Aorta (tissue), 5 donors: ENCODE results near the gene TOMM7. TPM values are rescaled to one million over a fixed set of nuclear protein-coding genes. Genes with fewer than 3 reads are reported as not detected.
"Not testable (repeated sequence)": the region's sequence is repeated elsewhere in the genome, so short reads cannot be mapped to it uniquely, and the experiment has no call there.

Experiments
- ATAC-seq: fragments of 200-7000 bp; cut with Tn5 transposase; one replicate; pipeline ENCODE4 v1.9.1; 2022; ENCODE audit warnings: moderate library complexity; ENCODE audit not compliant: low FRiP score
- DNase-seq, 2 donors: peaks; one replicate each; pipeline ENCODE4 v3.0.0-alpha.2; 2020
- H3K27ac ChIP-seq, 2 donors: one replicate each; pipeline ENCODE4 v1.5.1; 2013; ENCODE audit warnings: low read length in 2 of 2, mild to moderate bottlenecking in 2 of 2, moderate library complexity in 2 of 2, control low read depth in 1 of 2, inconsistent platforms in 1 of 2, low read depth in 1 of 2
- H3K27me3 ChIP-seq, 2 donors: one replicate each; pipeline ENCODE4 v1.6.1; 2013; ENCODE audit warnings: control low read depth in 1 of 2, low read length in 1 of 2, mild to moderate bottlenecking in 1 of 2, moderate library complexity in 1 of 2; ENCODE audit not compliant: insufficient read depth in 2 of 2, control insufficient read depth in 1 of 2
- H3K36me3 ChIP-seq, 2 donors: one replicate each; pipeline ENCODE4 v1.6.1; 2013; ENCODE audit warnings: control low read depth in 1 of 2, low read length in 1 of 2, mild to moderate bottlenecking in 1 of 2; ENCODE audit not compliant: insufficient read depth in 2 of 2, control insufficient read depth in 1 of 2
- H3K4me1 ChIP-seq, 2 donors: one replicate each; pipeline ENCODE4 v1.6.1; 2013; ENCODE audit warnings: low read length in 2 of 2, control low read depth in 1 of 2, mild to moderate bottlenecking in 1 of 2, moderate library complexity in 1 of 2; ENCODE audit not compliant: insufficient read depth in 2 of 2, control insufficient read depth in 1 of 2
- H3K4me3 ChIP-seq, 2 donors: one replicate each; pipeline ENCODE4 v1.5.1; 2013; ENCODE audit warnings: low read length in 2 of 2, control low read depth in 1 of 2, mild to moderate bottlenecking in 1 of 2
- H3K9me3 ChIP-seq: one replicate; pipeline ENCODE4 v1.6.1; 2013; ENCODE audit warnings: mild to moderate bottlenecking, low read length; ENCODE audit not compliant: control insufficient read depth
- WGBS, 2 donors: extraction: QIAGEN DNeasy Blood & Tissue Kit; methylation state at CpG; one replicate each; pipeline ENCODE4 v1.1.7; 2013; 5-methylcytosine and 5-hydroxymethylcytosine counted together
- intact Hi-C, 2 donors: fragments of 100-400 bp; cut with DNase I; formaldehyde crosslinking; loops; one replicate each; pipeline versions ENCODE4 v1.14.2 to v1.15.0; 2022
- polyA plus RNA-seq, 2 donors: library from polyadenylated mRNA; stranded (reverse); fragments of 200-250 nt; gene quantifications; one replicate each; pipeline ENCODE4 v1.2.3, GENCODE V29; 2013
- total RNA-seq, 2 donors: library from RNA; stranded (reverse); fragmentation: NEBNext Ultra II Directional; extraction: Animal tissue kit (Norgen Biotek cat#: 25700); gene quantifications; one replicate each; pipeline ENCODE4 v1.2.1, GENCODE V29; 2021
- donor health status: healthy with polysubstance abuse.
- donor health status: Bipolar disorder and iron deficiency.
- donor health status: DM: no; HTN: no; CAD: no.
- donor health status: DM: no; HTN: no; CAD: no.
- donor health status: DM: yes; HTN: yes; CAD: no.

Gene TOMM7
- total and polyA plus RNA-seq, 4 donors: 250 to 1,149 (median 450) TPM

GRCh38 chr7:22806752-22807151 is 15.9 kb downstream of the TOMM7 start:
- Histone ChIP-seq H3K36me3 (no peaks in the 10 kb centered on the region), H3K27me3 (no peaks in the 10 kb centered on the region), H3K27ac (no peak overlapping the region), H3K4me3 (no peak overlapping the region), H3K4me1 (no peaks in the 10 kb centered on the region), H3K9me3 (no peaks in the 10 kb centered on the region)
- no peak for ATAC-seq
- DNase-seq: no peak
- WGBS, 2 donors: 88 to 92% methylated on average over 4 of the region's 4 CpGs
- intact Hi-C loops: no loop called here

- no peak for DNase-seq
- no peaks in the 10 kb centered on the region for H3K27me3 ChIP-seq
- WGBS, 2 donors: 88 to 90% methylated on average over 2 of the region's 2 CpGs
- intact Hi-C loops: no loop called here
- no peaks in the 10 kb centered on the region for H3K9me3 ChIP-seq
- ATAC-seq: no peak
- no peak overlapping the region for H3K4me3 ChIP-seq
- H3K27ac ChIP-seq: no peak overlapping the region
- H3K36me3 ChIP-seq: no peaks in the 10 kb centered on the region
- no peaks in the 10 kb centered on the region for H3K4me1 ChIP-seq
Measured at GRCh38 chr7:22805227-22805626, 17.4 kb downstream of the TOMM7 start.

- H3K4me1 ChIP-seq, intact Hi-C loops, H3K27me3 ChIP-seq, H3K4me3 ChIP-seq, ATAC-seq, H3K27ac ChIP-seq, H3K36me3 ChIP-seq, DNase-seq, H3K9me3 ChIP-seq: not testable (repeated sequence)
- 84 to 89% methylated on average over 4 of the region's 4 CpGs for whole genome bisulfite sequencing, 2 donors
Measured at GRCh38 chr7:22802831-22803230, 19.8 kb downstream of the TOMM7 start.

GRCh38 chr7:22802426-22802825 is 20.2 kb downstream of the TOMM7 start:
- WGBS, 2 donors: 88 to 94% methylated on average over 4 of the region's 4 CpGs
- Histone ChIP-seq H3K27ac (no peak overlapping the region), H3K4me3 (no peak overlapping the region), H3K36me3 (no peaks in the 10 kb centered on the region), H3K9me3 (no peaks in the 10 kb centered on the region), H3K4me1 (no peaks in the 10 kb centered on the region), H3K27me3 (no peaks in the 10 kb centered on the region)
- ATAC-seq: no peak
- no peak for DNase-seq
- intact Hi-C loops: no loop called here

- Histone ChIP-seq H3K9me3 (no peaks in the 10 kb centered on the region), H3K36me3 (no peaks in the 10 kb centered on the region), H3K4me3 (no peak overlapping the region), H3K4me1 (no peaks in the 10 kb centered on the region), H3K27me3 (no peaks in the 10 kb centered on the region), H3K27ac (no peak overlapping the region)
- ATAC-seq (no peak), DNase-seq (no peak)
- intact Hi-C loops: no loop called here
- WGBS, 2 donors: 93 to 94% methylated on average over 4 of the region's 4 CpGs
Measured at GRCh38 chr7:22801912-22802311, 20.7 kb downstream of the TOMM7 start.

- H3K27ac ChIP-seq: no peak overlapping the region
- no peak overlapping the region for H3K4me3 ChIP-seq
- H3K4me1 ChIP-seq: no peaks in the 10 kb centered on the region
- 78 to 91% methylated on average over 2 of the region's 2 CpGs for WGBS, 2 donors
- H3K9me3 ChIP-seq: no peaks in the 10 kb centered on the region
- DNase-seq (no peak), ATAC-seq (no peak)
- H3K27me3 ChIP-seq: no peaks in the 10 kb centered on the region
- no peaks in the 10 kb centered on the region for H3K36me3 ChIP-seq
- intact Hi-C loops: no loop called here
Measured at GRCh38 chr7:22799633-22800032, 23.0 kb downstream of the TOMM7 start.

GRCh38 chr7:22793593-22794462 is 28.8 kb downstream of the TOMM7 start:
- Histone ChIP-seq H3K4me1 (no peaks in the 10 kb centered on the region), H3K27ac (no peak overlapping the region), H3K4me3 (no peak overlapping the region), H3K36me3 (no peaks in the 10 kb centered on the region), H3K27me3 (no peaks in the 10 kb centered on the region), H3K9me3 (no peaks in the 10 kb centered on the region)
- ATAC-seq (no peak), DNase-seq (no peak)
- intact Hi-C loops: no loop called here
- 94 to 96% methylated on average over 5 of the region's 5 CpGs for WGBS, 2 donors

- H3K4me3 ChIP-seq: no peak overlapping the region
- no peaks in the 10 kb centered on the region for H3K27me3 ChIP-seq
- no peak for ATAC-seq
- DNase-seq: no peak
- no peaks in the 10 kb centered on the region for H3K9me3 ChIP-seq
- H3K36me3 ChIP-seq: no peaks in the 10 kb centered on the region
- WGBS, 2 donors: 30 to 32% methylated on average over 4 of the region's 4 CpGs
- no peaks in the 10 kb centered on the region for H3K4me1 ChIP-seq
- H3K27ac ChIP-seq: no peak overlapping the region
- intact Hi-C loops: no loop called here
Measured at GRCh38 chr7:22791204-22792158, 31.2 kb downstream of the TOMM7 start.
